Endodermal cell (in vitro differentiated cells): ENCODE data around the gene PNRC1. TPM values are rescaled to one million over a fixed set of nuclear protein-coding genes. Genes with fewer than 3 reads are reported as not detected.

Source experiments
- DNase-seq: peaks from one replicate; pipeline ENCODE4 v3.0.0-alpha.2; 2017
- H3K27ac ChIP-seq: 2 replicates; pipeline ENCODE4 v1.5.1; 2013; ENCODE audit warnings: mild to moderate bottlenecking, low read depth, low read length, moderate library complexity
- H3K27me3 ChIP-seq: 2 replicates; pipeline ENCODE4 v1.6.1; 2013; ENCODE audit warnings: mild to moderate bottlenecking, low read length, moderate library complexity; ENCODE audit not compliant: insufficient read depth, control insufficient read depth, poor library complexity, severe bottlenecking
- H3K36me3 ChIP-seq: 2 replicates; pipeline ENCODE4 v1.7.0; 2013; ENCODE audit warnings: mild to moderate bottlenecking, low read length, moderate library complexity; ENCODE audit not compliant: control insufficient read depth, insufficient read depth
- H3K4me1 ChIP-seq: one replicate; pipeline ENCODE4 v1.7.0; 2013; ENCODE audit warnings: low read length; ENCODE audit not compliant: control insufficient read depth, insufficient read depth
- H3K4me3 ChIP-seq: 2 replicates; pipeline ENCODE4 v1.5.1; 2013; ENCODE audit warnings: mild to moderate bottlenecking, low read length, moderate library complexity
- H3K9ac ChIP-seq: 2 replicates; pipeline ENCODE4 v1.6.1; 2013; ENCODE audit warnings: mild to moderate bottlenecking, low read length, moderate library complexity; ENCODE audit not compliant: poor library complexity, severe bottlenecking; ENCODE audit errors: extremely low read depth
- H3K9me3 ChIP-seq: 2 replicates; pipeline ENCODE4 v1.6.1; 2013; ENCODE audit warnings: mild to moderate bottlenecking, low read length, moderate library complexity; ENCODE audit not compliant: control insufficient read depth
- H3K27ac Mint-ChIP-seq: 2 replicates; pipeline ENCODE4 v1.8.0; 2020; ENCODE audit warnings: mixed read lengths
- H3K27me3 Mint-ChIP-seq: 2 replicates; pipeline ENCODE4 v1.8.0; 2021; ENCODE audit warnings: mild to moderate bottlenecking, mixed read lengths; ENCODE audit not compliant: insufficient read depth
- H3K36me3 Mint-ChIP-seq: 2 replicates; pipeline ENCODE4 v1.8.0; 2020; ENCODE audit warnings: low read depth, mixed read lengths
- H3K4me1 Mint-ChIP-seq: 2 replicates; pipeline ENCODE4 v1.8.0; 2020; ENCODE audit warnings: mixed read lengths
- H3K4me3 Mint-ChIP-seq: 2 replicates; pipeline ENCODE4 v1.8.0; 2020; ENCODE audit warnings: mild to moderate bottlenecking, moderate library complexity, mixed read lengths
- H3K9me3 Mint-ChIP-seq: 2 replicates; pipeline ENCODE4 v1.8.0; 2020; ENCODE audit warnings: mild to moderate bottlenecking, mixed read lengths
- CTCF ChIP-seq: fragments of 200-600 bp; sonication (generic); conservative IDR thresholded peaks from 2 replicates; pipeline ENCODE4 v1.5.0; 2021; ENCODE audit warnings: antibody characterized with exemption, mild to moderate bottlenecking
- WGBS, 2 experiments: methylation state at CpG; one replicate each; pipeline versions ENCODE4 v1.1.5 to v1.1.7; 2013; ENCODE audit warnings: missing lambda C conversion rate in 2 of 2, mixed read lengths in 1 of 2; ENCODE audit not compliant: insufficient coverage in 1 of 2, insufficient read length in 1 of 2; 5-methylcytosine and 5-hydroxymethylcytosine counted together
- total RNA-seq, 2 donors: library from RNA; stranded (reverse); fragmentation: NEBNext Ultra II Directional in 1 of 2; extraction: Animal tissue kit (Norgen Biotek cat#: 25700) in 1 of 2; gene quantifications; 2 replicates in 1 of 2; 3 replicates in 1 of 2; pipeline ENCODE4 v1.2.1, GENCODE V29; 2021

The PNRC1 gene
- total RNA-seq, 2 donors from 2014 or later: 105 to 118 TPM

DNA sequence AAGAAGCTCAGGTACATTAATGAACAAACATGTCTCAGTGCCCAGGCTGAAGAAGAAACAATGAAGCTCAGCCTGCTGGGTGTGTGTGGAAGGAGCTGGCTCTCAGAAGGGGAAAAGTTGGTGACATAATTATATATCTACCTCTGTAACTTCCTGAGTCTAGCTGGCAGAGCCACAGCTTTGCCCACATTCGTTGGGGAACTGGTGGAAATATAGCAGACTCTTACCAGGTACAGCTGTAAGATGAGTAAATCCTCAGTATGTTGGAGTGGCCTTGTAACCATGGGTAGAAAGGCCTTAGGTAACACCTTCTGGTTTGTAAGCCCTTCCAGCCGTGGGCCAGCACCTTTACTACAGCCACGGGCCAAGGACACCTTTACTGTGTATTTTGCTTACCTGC is 29.9 kb upstream of the PNRC1 start:
- Histone ChIP-seq H3K4me1 (no peaks in the 10 kb centered on the region), H3K9me3 (no peaks in the 10 kb centered on the region), H3K9ac (no peak overlapping the region), H3K36me3 (no peaks in the 10 kb centered on the region), H3K27ac (no peak overlapping the region), H3K27me3 (no peaks in the 10 kb centered on the region), H3K4me3 (no peak overlapping the region)
- no peak for TF ChIP-seq CTCF
- no peak for DNase-seq
- no peaks in the 10 kb centered on the region for H3K9me3 Mint-ChIP-seq
- peaks cover 7% of the 10 kb centered on the region for H3K27me3 Mint-ChIP-seq
- no peak overlapping the region for H3K4me3 Mint-ChIP-seq
- 70 to 95% methylated on average over 3 of the region's 3 CpGs for WGBS, 2 experiments
- no peak overlapping the region for H3K27ac Mint-ChIP-seq
- H3K4me1 Mint-ChIP-seq: peaks cover 21% of the 10 kb centered on the region
- H3K36me3 Mint-ChIP-seq: no peaks in the 10 kb centered on the region

DNA sequence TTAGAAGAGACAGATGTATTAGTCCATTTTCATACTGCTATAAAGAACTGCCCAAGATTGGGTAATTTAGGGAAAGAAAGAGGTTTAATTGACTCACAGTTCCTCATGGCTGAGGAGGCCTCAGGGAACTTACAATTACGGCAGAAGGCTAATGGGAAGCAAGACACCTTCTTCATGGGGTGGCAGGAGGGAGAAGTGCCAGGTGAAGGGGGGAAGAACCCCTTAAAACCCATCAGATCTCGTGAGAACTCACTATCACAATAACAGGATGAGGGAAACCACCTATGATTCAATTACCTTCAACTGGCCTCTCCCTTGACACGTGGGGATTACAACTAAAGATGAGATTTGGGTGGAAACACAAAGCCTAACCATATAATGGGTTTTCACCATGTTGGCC is 28.9 kb upstream of the PNRC1 start:
- H3K27ac ChIP-seq: no peak overlapping the region
- no peak overlapping the region for H3K4me3 Mint-ChIP-seq
- no peaks in the 10 kb centered on the region for H3K27me3 ChIP-seq
- H3K4me1 ChIP-seq: no peaks in the 10 kb centered on the region
- WGBS, 2 experiments: 81 to 95% methylated on average over 2 to 3 of the region's 3 CpGs
- H3K9ac ChIP-seq: no peak overlapping the region
- peaks cover 7% of the 10 kb centered on the region for H3K27me3 Mint-ChIP-seq
- no peaks in the 10 kb centered on the region for H3K9me3 ChIP-seq
- peaks cover 21% of the 10 kb centered on the region for H3K4me1 Mint-ChIP-seq
- no peak for DNase-seq
- no peaks in the 10 kb centered on the region for H3K36me3 Mint-ChIP-seq
- no peak overlapping the region for H3K4me3 ChIP-seq
- no peak for TF ChIP-seq CTCF
- H3K27ac Mint-ChIP-seq: no peak overlapping the region
- no peaks in the 10 kb centered on the region for H3K36me3 ChIP-seq
- H3K9me3 Mint-ChIP-seq: no peaks in the 10 kb centered on the region

GRCh38 chr6:89054208-89054607 is 26.3 kb upstream of the PNRC1 start:
- H3K27me3 Mint-ChIP-seq: peaks cover 6% of the 10 kb centered on the region
- WGBS, 2 experiments: 91 to 93% methylated on average over 3 to 4 of the region's 4 CpGs
- Histone ChIP-seq H3K4me1 (no peaks in the 10 kb centered on the region), H3K27me3 (no peaks in the 10 kb centered on the region), H3K27ac (no peak overlapping the region), H3K36me3 (no peaks in the 10 kb centered on the region), H3K9ac (no peak overlapping the region), H3K9me3 (no peaks in the 10 kb centered on the region), H3K4me3 (no peak overlapping the region)
- H3K4me1 Mint-ChIP-seq: peaks cover under 1% of the 10 kb centered on the region
- no peaks in the 10 kb centered on the region for H3K9me3 Mint-ChIP-seq
- H3K36me3 Mint-ChIP-seq: no peaks in the 10 kb centered on the region
- H3K27ac Mint-ChIP-seq: no peak overlapping the region
- DNase-seq: no peak
- TF ChIP-seq CTCF: no peak
- H3K4me3 Mint-ChIP-seq: no peak overlapping the region
